ENCODE data around the gene ZNF516.
A peak's percentile ranks its signal among the peaks of the same experiment; 100 is the strongest.

ZNF516 gene

DNA sequence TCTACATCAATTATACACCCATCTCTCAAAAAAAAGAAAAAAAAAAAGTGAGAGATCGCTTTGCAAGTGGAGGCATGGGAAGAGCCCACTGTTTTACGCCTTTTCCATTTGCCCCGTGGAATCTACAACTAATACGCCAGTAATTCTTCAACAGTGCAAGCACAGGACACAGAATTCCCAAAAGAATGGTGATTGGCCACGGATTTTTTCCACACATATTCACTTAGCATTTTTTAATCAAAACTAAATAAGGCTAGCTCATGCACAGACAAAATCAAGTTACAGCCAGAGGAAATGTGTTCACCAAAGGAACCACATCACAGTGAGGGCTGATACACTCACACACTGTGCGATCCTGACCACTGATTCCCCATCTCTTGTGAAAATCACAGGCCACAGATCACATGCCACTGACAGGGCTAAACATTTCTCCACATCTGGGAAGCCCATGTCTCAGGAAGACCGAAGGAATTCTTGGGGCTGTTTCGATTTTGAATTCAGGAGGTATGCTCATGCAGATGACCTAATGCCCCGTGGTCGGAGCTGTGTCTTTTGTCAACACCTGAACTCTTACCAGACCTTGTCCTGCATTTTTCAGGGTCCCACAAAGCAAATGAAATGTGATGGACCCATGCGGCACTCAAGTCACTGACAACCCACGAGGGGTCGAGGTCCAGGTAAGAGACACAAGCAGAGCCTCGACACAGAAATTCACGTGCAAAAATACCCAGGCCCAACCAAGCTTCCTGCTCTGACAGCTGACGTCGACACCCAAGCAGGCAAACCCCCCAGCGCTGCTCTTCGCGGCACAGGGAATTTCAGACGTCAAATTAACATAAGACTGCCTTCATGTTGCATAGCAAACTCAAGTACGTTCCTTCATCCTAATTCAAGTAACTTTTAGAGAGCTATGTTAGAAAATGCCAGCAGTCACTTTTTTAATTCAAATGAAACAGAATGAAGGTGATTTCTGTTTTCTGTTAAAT, 69.6 kb downstream of the ZNF516 start:
- no CpG with 5 or more reads among the region's 22 CpGs for WGBS (ENCODE audit: extremely low coverage, insufficient coverage, low lambda C conversion rate)
- no peaks in the 10 kb centered on the region for H3K4me1 ChIP-seq (ENCODE audit: control insufficient read depth, low read depth, low read length)

DNA sequence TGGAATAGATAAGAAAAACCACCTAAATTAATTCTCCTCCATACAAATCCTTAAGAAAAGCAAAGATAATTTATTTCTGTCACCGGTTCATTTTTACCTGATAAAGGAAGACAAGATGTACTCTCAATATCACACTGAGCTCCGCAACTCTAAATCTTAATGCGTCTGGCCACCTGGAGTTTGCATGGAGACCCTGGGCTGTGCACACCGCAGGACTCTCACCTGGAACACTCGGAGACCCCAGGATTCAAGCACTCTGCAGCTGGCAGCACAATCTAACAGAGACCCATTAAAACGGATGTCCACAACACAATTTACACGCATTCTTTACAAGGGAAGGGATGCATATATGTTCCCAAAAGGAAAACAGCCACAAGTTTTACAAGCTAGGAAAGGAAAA, 72.2 kb downstream of the ZNF516 start:
- Histone ChIP-seq H4K5ac (ENCODE audit: low read length) (no peak overlapping the region), H3K4me1 (ENCODE audit: control insufficient read depth, low read depth, low read length) (no peaks in the 10 kb centered on the region), H2BK120ac (ENCODE audit: low read depth, low read length) (no peak overlapping the region), H3K4me3 (ENCODE audit: low read length) (no peak overlapping the region), H3K9ac (ENCODE audit: low read length) (no peak overlapping the region), H3K27ac (ENCODE audit: low read depth, low read length) (no peak overlapping the region), H2BK5ac (ENCODE audit: low read length) (no peak overlapping the region), H3K27me3 (ENCODE audit: insufficient read depth, low read length, poor library complexity) (no peaks in the 10 kb centered on the region), H4K8ac (ENCODE audit: low read depth, low read length) (no peak overlapping the region), H3K18ac (ENCODE audit: low read length) (no peak overlapping the region), H3K79me2 (ENCODE audit: control insufficient read depth, insufficient read depth, low read length) (no peaks in the 10 kb centered on the region), H3K56ac (ENCODE audit: low read length) (no peak overlapping the region), H2AK5ac (ENCODE audit: low read length) (no peak overlapping the region), H3K23ac (ENCODE audit: low read length) (no peak overlapping the region), H3K36me3 (ENCODE audit: control insufficient read depth, insufficient read depth, low read length) (no peaks in the 10 kb centered on the region), H2BK15ac (replicated peaks; ENCODE audit: low read depth) (no peak overlapping the region), H3K4ac (ENCODE audit: low read depth, low read length) (no peak overlapping the region), H3K4me2 (ENCODE audit: low read length) (no peak overlapping the region), H3K79me1 (ENCODE audit: low read length) (peaks cover 3% of the 10 kb centered on the region)
- WGBS (ENCODE audit: extremely low coverage, insufficient coverage, low lambda C conversion rate) = no CpG with 5 or more reads among the region's 7 CpGs
- no peak for DNase-seq

More for the DNA sequence above, 69.6 kb downstream of the ZNF516 start:
- no peaks in the 10 kb centered on the region for H3K79me1 ChIP-seq (ENCODE audit: low read length)
- H2AK5ac ChIP-seq (ENCODE audit: low read length) = no peak overlapping the region
- H3K79me2 ChIP-seq (ENCODE audit: control insufficient read depth, insufficient read depth, low read length) = no peaks in the 10 kb centered on the region
- H3K4me2 ChIP-seq (ENCODE audit: low read length) = no peak overlapping the region
- no peak overlapping the region for H2BK5ac ChIP-seq (ENCODE audit: low read length)
- H3K56ac ChIP-seq (ENCODE audit: low read length) = no peak overlapping the region
- no peak overlapping the region for H2BK15ac ChIP-seq (replicated peaks; ENCODE audit: low read depth)
- no peaks in the 10 kb centered on the region for H3K27me3 ChIP-seq (ENCODE audit: insufficient read depth, low read length, poor library complexity)
- H3K36me3 ChIP-seq (ENCODE audit: control insufficient read depth, insufficient read depth, low read length) = no peaks in the 10 kb centered on the region
- H4K8ac ChIP-seq (ENCODE audit: low read depth, low read length) = no peak overlapping the region
- peak; percentile 62 for DNase-seq
- H4K5ac ChIP-seq (ENCODE audit: low read length) = no peak overlapping the region
- H2BK120ac ChIP-seq (ENCODE audit: low read depth, low read length) = no peak overlapping the region
- H3K4ac ChIP-seq (ENCODE audit: low read depth, low read length) = no peak overlapping the region
- H3K9ac ChIP-seq (ENCODE audit: low read length) = no peak overlapping the region
- H3K18ac ChIP-seq (ENCODE audit: low read length) = no peak overlapping the region
- no peak overlapping the region for H3K23ac ChIP-seq (ENCODE audit: low read length)
- no peak overlapping the region for H3K4me3 ChIP-seq (ENCODE audit: low read length)
- H3K27ac ChIP-seq (ENCODE audit: low read depth, low read length) = no peak overlapping the region

DNA sequence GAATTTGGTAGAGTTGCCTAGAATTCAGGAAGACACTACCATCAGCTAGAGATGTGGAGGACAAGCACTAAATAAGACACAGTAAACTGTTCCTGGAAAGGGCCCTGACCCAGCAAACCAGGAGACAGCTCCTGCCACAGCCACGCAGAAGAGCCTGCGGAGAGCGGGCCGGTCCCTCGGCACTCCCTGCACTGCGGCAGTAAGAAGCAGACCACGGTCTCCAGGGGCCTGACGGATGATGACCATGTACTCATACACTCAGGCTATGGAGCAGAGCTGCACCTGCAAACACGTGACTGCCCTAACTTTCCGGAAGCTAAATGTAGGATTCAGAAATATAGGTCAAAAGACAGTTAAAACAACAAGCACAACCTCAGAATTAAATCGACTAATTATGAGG, 72.9 kb downstream of the ZNF516 start:
- Histone ChIP-seq H3K56ac (ENCODE audit: low read length) (no peak overlapping the region), H3K4me2 (ENCODE audit: low read length) (no peak overlapping the region), H2BK5ac (ENCODE audit: low read length) (no peak overlapping the region), H3K23ac (ENCODE audit: low read length) (no peak overlapping the region), H3K18ac (ENCODE audit: low read length) (no peak overlapping the region), H3K36me3 (ENCODE audit: control insufficient read depth, insufficient read depth, low read length) (no peaks in the 10 kb centered on the region), H3K79me2 (ENCODE audit: control insufficient read depth, insufficient read depth, low read length) (no peaks in the 10 kb centered on the region), H3K27me3 (ENCODE audit: insufficient read depth, low read length, poor library complexity) (no peaks in the 10 kb centered on the region), H3K79me1 (ENCODE audit: low read length) (peaks cover 3% of the 10 kb centered on the region), H4K5ac (ENCODE audit: low read length) (no peak overlapping the region), H3K9ac (ENCODE audit: low read length) (no peak overlapping the region), H3K4me3 (ENCODE audit: low read length) (no peak overlapping the region), H4K8ac (ENCODE audit: low read depth, low read length) (no peak overlapping the region), H2AK5ac (ENCODE audit: low read length) (no peak overlapping the region), H3K27ac (ENCODE audit: low read depth, low read length) (no peak overlapping the region), H3K4ac (ENCODE audit: low read depth, low read length) (no peak overlapping the region), H2BK120ac (ENCODE audit: low read depth, low read length) (no peak overlapping the region), H2BK15ac (replicated peaks; ENCODE audit: low read depth) (no peak overlapping the region), H3K4me1 (ENCODE audit: control insufficient read depth, low read depth, low read length) (no peaks in the 10 kb centered on the region)
- no peak for DNase-seq
- WGBS (ENCODE audit: extremely low coverage, insufficient coverage, low lambda C conversion rate) = no CpG with 5 or more reads among the region's 11 CpGs

- Histone ChIP-seq H3K4me1 (ENCODE audit: control insufficient read depth, low read depth, low read length) (no peaks in the 10 kb centered on the region), H3K36me3 (ENCODE audit: control insufficient read depth, insufficient read depth, low read length) (no peaks in the 10 kb centered on the region), H3K4ac (ENCODE audit: low read depth, low read length) (no peak overlapping the region), H3K56ac (ENCODE audit: low read length) (no peak overlapping the region), H4K5ac (ENCODE audit: low read length) (no peak overlapping the region), H3K27me3 (ENCODE audit: insufficient read depth, low read length, poor library complexity) (no peaks in the 10 kb centered on the region), H3K23ac (ENCODE audit: low read length) (no peak overlapping the region), H2AK5ac (ENCODE audit: low read length) (no peak overlapping the region), H3K9ac (ENCODE audit: low read length) (no peak overlapping the region), H4K8ac (ENCODE audit: low read depth, low read length) (no peak overlapping the region), H3K79me2 (ENCODE audit: control insufficient read depth, insufficient read depth, low read length) (no peaks in the 10 kb centered on the region), H3K18ac (ENCODE audit: low read length) (no peak overlapping the region), H2BK15ac (replicated peaks; ENCODE audit: low read depth) (no peak overlapping the region), H3K27ac (ENCODE audit: low read depth, low read length) (no peak overlapping the region), H2BK120ac (ENCODE audit: low read depth, low read length) (no peak overlapping the region), H3K4me2 (ENCODE audit: low read length) (no peak overlapping the region), H3K79me1 (ENCODE audit: low read length) (peaks cover 3% of the 10 kb centered on the region), H3K4me3 (ENCODE audit: low read length) (no peak overlapping the region), H2BK5ac (ENCODE audit: low read length) (no peak overlapping the region)
- DNase-seq = no peak
- WGBS (ENCODE audit: extremely low coverage, insufficient coverage, low lambda C conversion rate) = no CpG with 5 or more reads among the region's 3 CpGs
These were observed 73.4 kb downstream of the ZNF516 start for GRCh38 chr18:76421685-76422078.

DNA sequence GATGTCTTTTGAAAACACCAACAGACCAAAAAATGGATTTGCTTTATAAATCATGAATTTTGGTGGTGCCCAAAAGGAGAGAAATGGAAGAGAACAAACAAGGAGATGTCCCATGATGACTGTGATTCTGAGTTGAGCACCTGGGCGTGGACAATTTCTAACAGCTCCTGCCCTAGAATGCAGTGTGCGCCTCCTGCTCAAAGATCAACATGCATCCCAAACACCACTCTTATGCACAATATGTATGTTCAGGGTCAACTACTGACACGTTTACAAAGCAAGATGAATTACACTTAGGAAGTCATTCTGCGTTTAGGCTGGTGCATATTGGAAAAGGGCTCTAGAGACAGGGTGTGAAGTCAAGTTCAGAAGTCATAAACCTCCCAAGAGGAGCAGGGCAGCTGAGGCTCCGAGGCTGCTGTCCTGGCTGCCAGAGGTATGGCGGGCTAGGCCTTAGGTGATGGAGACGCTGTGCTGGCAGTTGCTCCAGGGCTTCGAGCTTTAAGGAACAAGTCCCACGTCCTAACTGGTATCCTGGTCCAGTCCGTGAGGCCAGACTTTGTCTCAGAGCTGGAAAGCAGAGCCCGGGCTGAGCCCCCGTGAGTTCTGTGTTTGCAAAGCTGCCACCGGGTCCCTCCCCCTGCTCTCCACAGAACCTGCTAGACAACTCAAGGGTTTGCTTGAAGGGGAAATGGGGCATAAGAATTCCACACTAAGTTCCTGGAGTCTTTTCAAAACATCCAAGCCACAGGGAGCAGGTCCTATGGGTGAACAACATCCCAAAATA, 74.0 kb downstream of the ZNF516 start:
- peaks cover 3% of the 10 kb centered on the region for H3K79me1 ChIP-seq (ENCODE audit: low read length)
- no peak overlapping the region for H3K9ac ChIP-seq (ENCODE audit: low read length)
- H3K4ac ChIP-seq (ENCODE audit: low read depth, low read length) = no peak overlapping the region
- H2AK5ac ChIP-seq (ENCODE audit: low read length) = no peak overlapping the region
- no peak overlapping the region for H2BK5ac ChIP-seq (ENCODE audit: low read length)
- H3K4me3 ChIP-seq (ENCODE audit: low read length) = no peak overlapping the region
- no peaks in the 10 kb centered on the region for H3K36me3 ChIP-seq (ENCODE audit: control insufficient read depth, insufficient read depth, low read length)
- no peak overlapping the region for H3K18ac ChIP-seq (ENCODE audit: low read length)
- H3K4me1 ChIP-seq (ENCODE audit: control insufficient read depth, low read depth, low read length) = no peaks in the 10 kb centered on the region
- H2BK15ac ChIP-seq (replicated peaks; ENCODE audit: low read depth) = no peak overlapping the region
- H3K27me3 ChIP-seq (ENCODE audit: insufficient read depth, low read length, poor library complexity) = no peaks in the 10 kb centered on the region
- no peaks in the 10 kb centered on the region for H3K79me2 ChIP-seq (ENCODE audit: control insufficient read depth, insufficient read depth, low read length)
- no peak overlapping the region for H3K27ac ChIP-seq (ENCODE audit: low read depth, low read length)
- WGBS (ENCODE audit: extremely low coverage, insufficient coverage, low lambda C conversion rate) = no CpG with 5 or more reads among the region's 13 CpGs
- no peak overlapping the region for H4K8ac ChIP-seq (ENCODE audit: low read depth, low read length)
- H4K5ac ChIP-seq (ENCODE audit: low read length) = no peak overlapping the region
- DNase-seq = no peak
- no peak overlapping the region for H2BK120ac ChIP-seq (ENCODE audit: low read depth, low read length)
- no peak overlapping the region for H3K4me2 ChIP-seq (ENCODE audit: low read length)
- H3K56ac ChIP-seq (ENCODE audit: low read length) = no peak overlapping the region
- H3K23ac ChIP-seq (ENCODE audit: low read length) = no peak overlapping the region

Data from mesendoderm (in vitro differentiated cells).